ENCODE data around the gene ZNF519.
A peak's percentile ranks its signal among the peaks of the same experiment; 100 is the strongest.
"Not testable (repeated sequence)": the region's sequence is repeated elsewhere in the genome, so short reads cannot be mapped to it uniquely, and the experiment has no call there.

The ZNF519 gene

DNA sequence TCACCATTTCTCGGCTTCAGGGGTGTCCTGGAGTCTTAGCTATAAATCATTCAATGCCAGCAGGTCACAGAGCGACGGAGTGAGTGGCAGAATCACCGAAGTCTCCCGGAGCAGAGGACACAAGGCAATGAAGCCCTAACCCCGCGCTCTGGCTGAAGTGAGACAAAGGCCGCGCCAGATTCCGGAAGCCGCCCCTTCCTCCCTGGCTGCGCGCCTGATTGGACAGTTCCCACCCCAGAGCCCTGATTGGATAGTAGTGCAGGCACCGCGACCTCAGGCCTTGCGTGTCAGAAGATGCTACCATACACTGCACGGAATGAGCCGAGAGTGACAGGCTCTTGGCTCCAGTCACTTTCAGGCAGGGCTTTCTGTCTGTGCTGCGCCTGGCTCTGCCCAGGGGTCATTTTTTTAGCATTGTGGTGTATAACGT is at the start of gene ZNF519:
Gene ZNF519, minus strand, starts transcription at position 165 of the 430 bp plus-strand sequence. Its CDS starts 158 bp downstream, at position 7.
- DNase-seq (ENCODE audit: low read depth in 3 of 3), result peak; percentile 62 to 76 (median 72)

DNA sequence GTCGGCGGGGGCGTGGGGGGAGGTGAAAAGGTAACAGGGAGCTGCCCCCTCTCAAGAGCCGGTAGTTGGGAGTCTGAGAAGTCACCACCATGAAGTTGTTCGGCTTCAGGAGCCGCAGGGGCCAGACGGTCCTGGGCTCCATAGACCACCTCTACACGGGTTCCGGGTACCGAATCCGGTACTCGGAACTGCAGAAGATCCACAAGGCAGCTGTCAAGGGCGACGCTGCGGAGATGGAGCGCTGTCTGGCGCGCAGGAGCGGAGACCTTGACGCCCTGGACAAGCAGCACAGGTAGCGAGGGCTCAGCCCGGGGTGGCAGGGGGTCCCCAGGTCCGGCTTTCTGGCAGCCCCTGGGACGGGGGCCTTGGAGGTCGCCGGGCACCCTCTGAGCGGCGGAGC is 47.1 kb upstream of the ZNF519 start:
- DNase-seq (ENCODE audit: low read depth in 3 of 3), result no peak

DNA sequence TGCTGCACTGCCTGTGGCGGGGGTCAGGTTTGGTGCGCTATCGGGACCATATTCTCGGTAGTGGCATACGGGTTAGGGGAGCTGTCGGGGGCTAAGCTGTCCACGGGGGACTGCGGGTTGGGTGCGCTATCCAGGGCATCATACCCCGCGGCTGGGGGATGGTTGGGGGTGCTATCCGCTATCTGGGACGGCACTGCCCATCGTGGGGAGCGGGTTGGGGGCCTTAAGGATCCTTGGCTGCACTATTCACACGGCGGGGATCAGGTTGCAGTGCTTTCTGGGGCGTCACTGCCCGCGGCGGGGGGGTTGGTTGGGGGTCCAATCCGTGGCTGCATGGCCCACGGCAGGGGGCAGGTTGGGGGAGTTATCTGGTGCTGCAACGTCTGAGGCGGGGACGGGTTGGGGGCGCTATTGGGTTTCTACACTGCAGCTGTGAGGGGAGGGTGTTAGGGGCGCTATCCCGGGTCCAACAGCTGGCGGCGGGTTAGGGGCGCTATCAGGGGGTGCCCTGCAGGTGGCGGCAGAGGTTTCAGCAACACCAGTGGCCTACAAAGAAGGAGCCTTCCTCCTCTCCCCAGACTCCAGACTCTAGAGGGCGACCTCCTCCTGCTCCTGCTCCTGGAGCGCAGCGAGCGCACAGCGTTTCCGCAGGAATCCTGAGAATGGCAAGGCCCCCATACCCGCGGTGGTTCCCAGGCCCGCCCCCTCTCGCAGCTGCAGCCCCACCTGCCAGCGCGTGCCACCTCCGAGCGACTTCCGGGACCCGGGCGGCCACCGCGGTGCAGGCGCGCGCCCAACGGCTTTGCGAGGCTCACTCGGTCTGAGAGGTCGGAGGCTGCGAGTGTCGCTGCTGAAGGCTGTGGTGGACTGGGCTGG is 46.3 kb upstream of the ZNF519 start:
- peak; percentile 55 to 62 (median 58) for DNase-seq (ENCODE audit: low read depth in 3 of 3)

DNA sequence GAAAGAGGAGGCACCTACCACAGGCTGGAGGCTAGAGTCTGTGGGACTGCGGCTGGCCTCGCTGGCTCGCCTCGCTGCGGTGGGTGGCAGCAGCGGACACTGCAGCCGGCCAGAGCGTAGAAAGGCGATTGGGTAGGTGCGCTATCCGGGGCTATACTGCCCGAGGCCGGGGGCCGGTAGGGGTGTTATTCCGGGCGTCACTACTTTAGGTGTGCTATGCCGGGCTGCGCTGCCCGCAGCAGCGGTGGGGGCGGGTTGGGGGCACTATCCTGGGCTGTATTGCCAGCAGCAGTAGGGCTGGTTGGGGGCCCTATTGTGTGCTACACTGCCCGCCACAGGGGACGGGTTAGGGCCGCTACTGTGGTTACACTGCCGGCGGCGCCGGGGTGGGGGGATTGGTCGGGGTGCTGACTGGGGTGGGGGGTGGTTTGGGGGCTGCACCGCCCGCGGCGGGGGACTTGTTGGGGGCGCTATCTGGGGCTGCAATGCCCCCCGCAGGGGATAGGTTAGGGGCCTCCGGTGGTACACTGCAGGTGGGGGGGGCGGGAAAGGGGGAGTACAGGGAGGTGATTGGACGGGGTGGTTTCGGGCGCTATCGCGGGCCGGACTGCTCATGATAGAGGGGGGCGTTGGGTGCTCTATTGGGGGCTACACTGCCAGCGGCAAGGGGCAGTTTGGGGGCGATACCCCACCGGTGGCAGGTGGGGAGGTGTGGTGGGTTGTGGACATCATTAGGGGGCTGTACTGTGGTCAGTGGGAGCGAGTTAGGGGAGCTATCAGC is 45.5 kb upstream of the ZNF519 start:
- not testable (repeated sequence) for DNase-seq (ENCODE audit: low read depth in 3 of 3)

GRCh38 chr18:14175404-14175803 is 43.2 kb upstream of the ZNF519 start:
- DNase-seq (ENCODE audit: low read depth in 3 of 3), result not testable (repeated sequence)

DNA sequence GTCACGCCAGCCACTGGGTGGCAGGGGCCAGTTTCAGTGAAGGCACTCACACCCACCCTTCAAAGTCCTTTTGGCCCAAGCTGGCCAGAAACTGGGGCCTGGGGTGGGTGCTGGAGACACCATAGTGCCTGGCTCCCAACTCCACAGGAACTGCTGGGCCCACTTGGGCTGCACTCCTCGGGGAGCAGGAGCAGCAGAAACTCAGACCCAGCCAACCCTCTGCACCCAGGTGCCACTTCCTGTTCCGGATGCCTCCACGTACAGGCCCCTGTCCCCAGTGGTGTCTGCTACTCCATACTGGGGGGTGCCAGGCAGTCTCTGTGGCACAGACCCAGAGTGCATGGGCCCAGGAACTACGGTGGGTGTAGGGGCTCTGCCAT is 42.5 kb upstream of the ZNF519 start:
- no peak for DNase-seq (ENCODE audit: low read depth in 3 of 3)

GRCh38 chr18:14174002-14174705 is 41.9 kb upstream of the ZNF519 start:
- DNase-seq (ENCODE audit: low read depth in 3 of 3), result not testable (repeated sequence)

- not testable (repeated sequence) for DNase-seq (ENCODE audit: low read depth in 3 of 3)
Observed at GRCh38 chr18:14173116-14173951, 41.1 kb upstream of the ZNF519 start.

GRCh38 chr18:14172142-14173115 is 40.2 kb upstream of the ZNF519 start:
- DNase-seq (ENCODE audit: low read depth in 3 of 3), result not testable (repeated sequence)

GRCh38 chr18:14171301-14172141 is 39.3 kb upstream of the ZNF519 start:
- DNase-seq (ENCODE audit: low read depth in 3 of 3), result not testable (repeated sequence)

DNA sequence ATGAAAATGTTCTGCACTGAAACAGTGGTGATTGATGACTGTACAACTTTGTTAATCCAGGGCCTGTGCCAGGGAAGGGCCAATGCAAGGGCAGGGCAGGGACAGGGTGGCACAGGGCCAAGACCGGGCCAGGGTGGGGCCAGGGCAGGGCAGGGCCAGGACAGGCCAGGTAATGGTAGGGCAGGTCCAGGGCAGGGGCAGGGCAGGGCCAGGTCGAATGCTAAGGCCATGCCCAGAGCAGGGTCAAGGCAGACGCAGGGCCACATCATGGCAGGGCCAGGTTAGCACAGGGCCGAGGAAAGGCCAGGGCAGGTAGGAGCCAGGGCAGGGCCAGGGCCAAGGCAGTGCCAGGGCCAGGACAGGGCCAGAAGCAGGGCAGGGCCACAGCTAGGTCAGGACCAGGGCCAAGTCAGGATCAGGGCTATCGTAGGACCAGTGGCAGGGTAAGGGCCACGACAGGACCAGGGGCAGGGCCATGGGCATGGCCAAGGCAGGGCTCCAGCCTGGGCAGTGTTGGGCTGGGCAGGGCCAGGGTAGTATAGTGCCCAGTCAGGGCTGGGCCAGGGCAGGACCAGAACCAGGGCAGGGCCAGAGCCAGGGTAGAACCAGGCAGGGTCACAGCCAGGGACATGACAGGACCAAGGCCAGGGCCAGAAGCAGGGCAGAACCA is 38.3 kb upstream of the ZNF519 start:
- DNase-seq (ENCODE audit: low read depth in 3 of 3), result not testable (repeated sequence)

- not testable (repeated sequence) for DNase-seq (ENCODE audit: low read depth in 3 of 3)
Observed at GRCh38 chr18:14162915-14163314, 30.7 kb upstream of the ZNF519 start.

DNA sequence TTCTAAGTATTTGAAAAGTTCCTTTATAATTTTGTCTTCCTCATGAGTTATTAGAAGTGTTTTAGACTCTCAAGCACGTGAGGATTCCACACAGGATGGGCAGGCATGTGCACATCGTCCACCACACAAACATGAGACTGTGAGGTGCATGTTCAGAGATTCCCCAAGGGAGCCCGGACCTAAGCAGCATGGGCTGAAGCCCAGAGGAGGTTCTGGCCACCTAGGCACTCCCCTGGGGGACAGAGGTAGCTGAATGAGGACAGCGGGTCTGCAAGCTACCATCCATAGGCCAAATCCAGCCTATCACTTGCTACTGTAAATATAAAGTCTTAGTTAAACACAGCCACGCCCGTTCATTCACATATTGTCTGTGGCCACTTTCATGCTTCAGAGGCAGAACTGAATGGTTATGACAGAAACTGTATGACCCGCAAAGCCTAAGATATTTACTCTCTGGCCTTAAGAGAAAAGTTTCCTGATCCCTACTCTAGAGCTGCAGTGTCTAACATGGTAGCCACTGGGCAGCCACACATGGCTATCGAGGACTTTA is 19.4 kb upstream of the ZNF519 start:
- not testable (repeated sequence) for DNase-seq (ENCODE audit: low read depth in 3 of 3)

DNA sequence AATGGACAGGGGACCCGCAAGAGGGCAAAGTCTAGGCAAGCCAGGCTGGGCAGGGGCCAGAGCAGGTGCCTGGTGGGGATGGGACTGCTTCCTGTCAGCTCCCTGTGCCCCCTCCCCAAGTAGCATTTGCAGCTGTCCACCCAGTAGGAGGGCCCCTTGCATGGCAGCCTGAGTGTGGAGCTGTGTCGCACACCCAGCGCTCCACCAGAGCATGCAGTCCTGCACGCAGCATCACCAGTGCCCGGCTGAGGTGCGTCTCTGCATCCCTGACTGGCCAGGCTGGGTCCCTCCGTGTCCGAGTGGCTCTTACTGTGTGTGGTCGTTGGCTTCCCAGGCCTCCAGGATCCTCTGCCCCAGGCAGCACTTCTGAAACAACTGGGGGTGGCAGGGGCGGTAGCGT is 18.5 kb upstream of the ZNF519 start:
- not testable (repeated sequence) for DNase-seq (ENCODE audit: low read depth in 3 of 3)

DNA sequence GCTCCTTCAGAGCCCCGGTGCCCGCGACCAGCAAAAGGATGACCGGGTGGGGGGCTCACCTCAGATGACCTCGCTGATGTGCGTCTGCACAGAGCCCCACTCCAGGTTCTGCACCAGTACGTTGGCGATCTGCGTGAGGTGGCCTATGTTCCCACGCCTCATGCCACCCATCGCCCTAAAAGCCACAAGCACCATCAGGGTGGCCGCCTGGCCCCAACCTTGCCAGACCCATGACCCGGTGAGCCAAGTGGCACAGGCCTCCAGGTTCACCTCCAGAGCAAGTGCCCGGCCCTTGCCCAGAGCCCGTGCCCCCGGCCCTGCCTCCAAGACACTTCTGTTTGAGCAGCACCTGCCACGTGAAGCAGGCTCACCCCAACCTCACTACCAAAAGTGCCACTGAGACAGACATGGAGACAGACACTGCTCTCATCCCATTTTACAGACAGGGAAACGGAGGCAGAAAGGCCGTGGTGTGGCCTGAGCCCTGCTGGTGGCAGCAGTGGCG is 17.7 kb upstream of the ZNF519 start:
- DNase-seq (ENCODE audit: low read depth in 3 of 3), result not testable (repeated sequence)

- not testable (repeated sequence) for DNase-seq (ENCODE audit: low read depth in 3 of 3)
Observed at GRCh38 chr18:14149121-14149850, 17.1 kb upstream of the ZNF519 start.
